ENCODE results near the gene METTL8.

METTL8 gene

DNA sequence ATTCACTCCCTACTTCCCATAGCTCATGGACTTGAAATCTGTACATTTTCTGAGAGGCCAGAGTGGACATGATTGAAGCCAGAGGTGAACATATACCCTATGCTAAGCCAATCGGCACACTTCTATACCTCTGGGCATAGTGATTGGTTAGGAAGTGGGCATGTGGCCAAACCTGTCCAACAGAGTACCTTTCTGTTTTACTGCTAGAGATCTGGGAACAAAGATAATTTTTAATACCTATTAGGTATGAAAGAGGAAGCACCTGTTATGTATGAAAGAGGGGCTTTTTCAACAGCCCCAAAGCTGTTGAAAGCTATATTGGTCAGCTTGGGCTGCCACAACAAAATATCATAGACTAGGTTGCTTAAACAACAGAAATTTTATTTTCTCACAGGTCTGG lies 27.7 kb downstream of the METTL8 start:
- H3K4me1 ChIP-seq (ENCODE audit: insufficient read depth, poor library complexity, severe bottlenecking), result peaks cover 45% of the 10 kb centered on the region
- H3K9me3 ChIP-seq (ENCODE audit: severe bottlenecking), result peaks cover 9% of the 10 kb centered on the region
- H3K36me3 ChIP-seq (ENCODE audit: low read depth), result peaks cover 3% of the 10 kb centered on the region
- TF ChIP-seq, protein P1, sequence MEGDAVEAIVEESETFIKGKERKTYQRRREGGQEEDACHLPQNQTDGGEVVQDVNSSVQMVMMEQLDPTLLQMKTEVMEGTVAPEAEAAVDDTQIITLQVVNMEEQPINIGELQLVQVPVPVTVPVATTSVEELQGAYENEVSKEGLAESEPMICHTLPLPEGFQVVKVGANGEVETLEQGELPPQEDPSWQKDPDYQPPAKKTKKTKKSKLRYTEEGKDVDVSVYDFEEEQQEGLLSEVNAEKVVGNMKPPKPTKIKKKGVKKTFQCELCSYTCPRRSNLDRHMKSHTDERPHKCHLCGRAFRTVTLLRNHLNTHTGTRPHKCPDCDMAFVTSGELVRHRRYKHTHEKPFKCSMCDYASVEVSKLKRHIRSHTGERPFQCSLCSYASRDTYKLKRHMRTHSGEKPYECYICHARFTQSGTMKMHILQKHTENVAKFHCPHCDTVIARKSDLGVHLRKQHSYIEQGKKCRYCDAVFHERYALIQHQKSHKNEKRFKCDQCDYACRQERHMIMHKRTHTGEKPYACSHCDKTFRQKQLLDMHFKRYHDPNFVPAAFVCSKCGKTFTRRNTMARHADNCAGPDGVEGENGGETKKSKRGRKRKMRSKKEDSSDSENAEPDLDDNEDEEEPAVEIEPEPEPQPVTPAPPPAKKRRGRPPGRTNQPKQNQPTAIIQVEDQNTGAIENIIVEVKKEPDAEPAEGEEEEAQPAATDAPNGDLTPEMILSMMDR (IDR thresholded peaks at IDR 0.05; ENCODE audit: poor library complexity, severe bottlenecking), result no peak
- peak overlapping the region; percentile 79 for H3K27ac ChIP-seq (ENCODE audit: poor library complexity, severe bottlenecking)
- DNase-seq (ENCODE audit: low spot score) (no peak), ATAC-seq (ENCODE audit: low read depth) (no peak)
- H3K27me3 ChIP-seq (ENCODE audit: insufficient read depth, poor library complexity, severe bottlenecking), result no peaks in the 10 kb centered on the region
- H3K4me3 ChIP-seq (ENCODE audit: severe bottlenecking), result no peak overlapping the region

- ATAC-seq (ENCODE audit: low read depth) (no peak), DNase-seq (ENCODE audit: low spot score) (no peak)
- peaks cover 40% of the 10 kb centered on the region for H3K4me1 ChIP-seq (ENCODE audit: insufficient read depth, poor library complexity, severe bottlenecking)
- no peak overlapping the region for H3K4me3 ChIP-seq (ENCODE audit: severe bottlenecking)
- peaks cover 9% of the 10 kb centered on the region for H3K9me3 ChIP-seq (ENCODE audit: severe bottlenecking)
- no peaks in the 10 kb centered on the region for H3K27me3 ChIP-seq (ENCODE audit: insufficient read depth, poor library complexity, severe bottlenecking)
- TF ChIP-seq, protein P1 (IDR thresholded peaks at IDR 0.05; ENCODE audit: poor library complexity, severe bottlenecking), result no peak
- H3K27ac ChIP-seq (ENCODE audit: poor library complexity, severe bottlenecking), result peak overlapping the region; percentile 79
- H3K36me3 ChIP-seq (ENCODE audit: low read depth), result peaks cover 3% of the 10 kb centered on the region
Observed at GRCh38 chr2:171405546-171405945, 28.2 kb downstream of the METTL8 start.

DNA sequence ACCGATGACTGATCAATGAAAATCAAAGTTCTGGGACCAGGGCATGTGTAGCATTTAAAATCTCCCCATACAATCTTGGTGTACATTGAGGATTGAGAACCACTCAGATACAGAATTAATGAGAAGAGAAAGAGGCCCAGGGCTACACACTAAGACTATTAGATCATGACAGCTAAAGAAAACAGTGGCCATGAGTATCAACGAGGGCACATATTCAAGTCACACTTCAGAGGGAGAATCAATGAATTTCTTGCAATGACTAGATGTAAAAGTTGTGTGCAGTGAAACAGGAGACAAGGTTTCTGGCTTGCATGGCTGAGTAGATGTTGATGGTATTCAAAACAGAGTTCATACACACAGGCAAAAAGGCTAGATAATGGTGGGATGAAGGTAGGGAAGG lies 29.1 kb downstream of the METTL8 start:
- Histone ChIP-seq H3K27me3 (ENCODE audit: insufficient read depth, poor library complexity, severe bottlenecking) (no peaks in the 10 kb centered on the region), H3K4me3 (ENCODE audit: severe bottlenecking) (no peak overlapping the region), H3K9me3 (ENCODE audit: severe bottlenecking) (peaks cover 9% of the 10 kb centered on the region), H3K4me1 (ENCODE audit: insufficient read depth, poor library complexity, severe bottlenecking) (peaks cover 32% of the 10 kb centered on the region), H3K36me3 (ENCODE audit: low read depth) (peaks cover 3% of the 10 kb centered on the region), H3K27ac (ENCODE audit: poor library complexity, severe bottlenecking) (peak overlapping the region; percentile 79)
- DNase-seq (ENCODE audit: low spot score) (no peak), ATAC-seq (ENCODE audit: low read depth) (no peak)
- TF ChIP-seq, protein P1 (IDR thresholded peaks at IDR 0.05; ENCODE audit: poor library complexity, severe bottlenecking), result no peak

DNA sequence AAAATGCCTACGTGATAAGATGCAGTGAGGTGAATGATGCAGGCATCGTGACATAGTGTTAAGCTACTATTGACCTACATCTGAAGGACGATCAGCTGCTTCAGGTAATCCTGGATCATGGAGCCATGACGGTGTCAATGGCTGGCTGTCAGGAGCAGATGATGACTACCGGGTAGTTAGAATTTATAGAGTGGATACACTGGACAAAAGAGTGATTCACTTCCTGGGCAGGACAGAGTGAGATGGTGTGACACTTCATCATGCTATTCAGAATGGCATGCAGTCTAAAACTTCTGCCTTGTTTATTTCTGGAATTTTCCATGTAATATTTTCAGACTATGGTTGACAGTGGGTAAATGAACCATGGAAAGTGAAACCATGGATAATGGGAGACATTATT lies 29.5 kb downstream of the METTL8 start:
- Histone ChIP-seq H3K36me3 (ENCODE audit: low read depth) (peaks cover 3% of the 10 kb centered on the region), H3K9me3 (ENCODE audit: severe bottlenecking) (peaks cover 9% of the 10 kb centered on the region), H3K27me3 (ENCODE audit: insufficient read depth, poor library complexity, severe bottlenecking) (no peaks in the 10 kb centered on the region), H3K4me3 (ENCODE audit: severe bottlenecking) (no peak overlapping the region), H3K4me1 (ENCODE audit: insufficient read depth, poor library complexity, severe bottlenecking) (peaks cover 27% of the 10 kb centered on the region), H3K27ac (ENCODE audit: poor library complexity, severe bottlenecking) (peak overlapping the region; percentile 79)
- DNase-seq (ENCODE audit: low spot score) (no peak), ATAC-seq (ENCODE audit: low read depth) (peak; percentile 98)
- TF ChIP-seq, protein P1 (IDR thresholded peaks at IDR 0.05; ENCODE audit: poor library complexity, severe bottlenecking), result no peak

DNA sequence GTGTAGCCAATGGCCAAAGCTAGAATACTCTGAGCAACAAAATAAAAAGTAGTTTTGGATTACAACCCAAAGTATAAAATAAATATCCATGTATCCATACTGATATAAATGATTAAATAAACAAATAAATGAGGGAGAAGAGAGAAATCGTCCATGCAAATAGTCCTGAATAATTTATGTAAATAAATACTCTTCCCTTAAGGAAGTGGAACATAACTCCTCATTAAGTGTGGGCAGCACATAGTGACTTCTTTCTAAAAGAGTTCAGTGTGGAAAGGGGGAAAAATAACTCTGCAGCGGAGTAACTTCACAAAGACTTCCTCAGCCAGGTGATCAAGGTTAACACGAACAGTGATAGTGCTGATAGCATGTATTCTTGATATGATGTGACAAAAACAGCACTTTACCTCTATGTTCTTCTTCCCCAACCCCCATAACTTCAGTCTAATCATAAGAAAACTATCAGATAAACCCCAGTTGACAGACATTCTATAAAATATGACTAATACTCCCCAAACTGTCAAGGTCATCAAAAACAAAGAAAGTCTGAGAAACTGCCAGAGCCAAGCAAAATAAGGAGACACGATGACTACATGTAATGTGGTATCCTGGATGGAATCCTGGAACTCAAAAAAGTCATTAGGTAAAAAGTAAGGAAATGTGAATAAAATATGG lies 30.7 kb downstream of the METTL8 start:
- Histone ChIP-seq H3K27me3 (ENCODE audit: insufficient read depth, poor library complexity, severe bottlenecking) (no peaks in the 10 kb centered on the region), H3K9me3 (ENCODE audit: severe bottlenecking) (peaks cover 9% of the 10 kb centered on the region), H3K27ac (ENCODE audit: poor library complexity, severe bottlenecking) (peak overlapping the region; percentile 79), H3K4me1 (ENCODE audit: insufficient read depth, poor library complexity, severe bottlenecking) (peaks cover 23% of the 10 kb centered on the region), H3K36me3 (ENCODE audit: low read depth) (peaks cover 3% of the 10 kb centered on the region), H3K4me3 (ENCODE audit: severe bottlenecking) (no peak overlapping the region)
- DNase-seq (ENCODE audit: low spot score) (no peak), ATAC-seq (ENCODE audit: low read depth) (peak; percentile 29; the same call in 1 of the 3 replicates)
- TF ChIP-seq, protein P1 (IDR thresholded peaks at IDR 0.05; ENCODE audit: poor library complexity, severe bottlenecking), result no peak
